Measurements from ENCODE around the gene MLC1. TPM values are rescaled to one million over a fixed set of nuclear protein-coding genes. Genes with fewer than 3 reads are reported as not detected.

The MLC1 gene
- total RNA-seq, 1 donor from 2014 or later, result not detected

DNA sequence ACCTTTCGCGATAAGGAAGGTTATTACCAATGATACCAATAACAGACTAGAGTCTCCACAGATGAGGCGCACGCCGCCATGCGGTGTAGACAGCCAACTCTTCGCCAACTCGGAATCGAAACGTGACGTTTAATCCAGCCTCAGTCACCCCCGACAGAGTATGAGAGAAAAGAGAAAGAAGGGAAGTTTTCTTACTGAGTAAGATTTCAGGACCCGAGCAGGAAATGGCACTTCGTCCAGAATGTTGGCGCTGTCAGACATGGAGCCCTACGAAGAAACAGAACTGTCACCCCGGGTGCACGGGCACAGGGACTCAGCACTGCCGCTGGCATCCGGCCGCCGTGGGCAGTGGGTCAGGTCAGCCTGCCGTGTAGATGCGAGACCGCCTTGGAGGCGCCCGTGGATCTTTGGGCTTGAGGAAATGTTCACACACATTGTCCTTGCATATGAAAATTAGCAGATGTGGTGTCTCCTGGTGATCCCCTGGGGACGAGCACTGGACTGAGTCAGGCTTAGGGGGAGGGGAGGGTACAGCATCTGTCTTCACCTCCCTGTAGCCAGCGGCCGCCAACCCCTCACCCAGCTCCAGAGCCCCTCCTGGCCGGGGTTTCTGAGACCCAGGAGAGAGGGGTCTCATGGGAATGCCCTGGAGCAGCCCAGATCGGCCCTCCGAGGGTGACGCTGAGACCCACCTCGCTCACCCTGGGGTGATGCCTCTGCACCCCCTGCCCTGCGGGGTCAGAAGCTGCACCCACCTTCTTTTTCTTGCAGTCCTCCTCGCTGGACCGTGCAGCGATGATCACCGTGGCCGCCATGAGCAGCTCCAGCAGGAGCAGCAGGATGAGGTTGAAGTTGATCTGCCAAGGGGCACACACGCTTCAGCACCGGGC lies 8.3 kb downstream of the MLC1 start:
- no peak for DNase-seq (ENCODE audit: low read depth)

DNA sequence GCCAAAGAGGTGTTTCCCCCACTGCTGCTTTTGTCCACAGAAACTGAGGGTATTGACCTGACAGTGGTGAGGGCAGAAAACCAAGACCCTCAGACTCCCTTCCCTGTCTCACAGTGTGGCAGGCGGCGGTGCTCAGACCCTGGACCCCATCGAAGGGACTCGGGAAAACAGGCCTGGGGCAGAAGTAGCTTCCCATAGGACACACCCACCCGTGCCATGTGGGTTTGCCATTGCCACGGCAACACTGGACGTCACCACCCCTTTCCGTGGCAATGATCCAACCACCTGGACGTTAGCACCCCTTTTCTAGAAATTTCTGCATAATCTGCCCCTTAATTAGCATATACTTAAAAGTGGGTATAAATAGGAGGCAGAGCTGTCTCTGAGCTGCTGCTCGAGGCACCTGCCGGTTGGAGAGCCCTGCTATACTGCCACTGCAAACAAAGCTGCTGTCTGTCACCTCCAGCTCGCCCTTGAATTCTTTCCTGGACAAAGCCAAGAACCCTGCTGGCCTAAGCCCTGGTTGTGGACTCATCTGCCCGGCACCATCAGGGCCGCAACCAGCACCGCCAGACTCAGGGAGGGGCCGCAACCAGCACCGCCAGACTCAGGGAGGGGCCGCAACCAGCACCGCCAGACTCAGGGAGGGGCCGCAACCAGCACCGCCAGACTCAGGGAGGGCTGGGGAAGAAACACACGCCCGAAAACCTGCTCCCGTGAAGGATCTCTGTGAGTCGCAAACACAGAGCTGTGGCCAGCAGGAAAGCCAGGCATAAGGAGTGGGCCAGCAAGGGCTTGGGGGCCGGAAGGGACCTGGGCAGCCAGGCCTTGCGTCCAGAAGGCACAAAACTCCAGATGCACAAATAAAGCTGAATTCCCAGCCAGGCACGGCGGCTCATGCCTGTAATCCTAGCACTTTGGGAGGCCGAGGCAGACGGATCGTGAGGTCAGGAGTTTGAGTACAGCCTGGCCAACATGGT lies 10.4 kb downstream of the MLC1 start:
- DNase-seq (ENCODE audit: low read depth), result no peak

DNA sequence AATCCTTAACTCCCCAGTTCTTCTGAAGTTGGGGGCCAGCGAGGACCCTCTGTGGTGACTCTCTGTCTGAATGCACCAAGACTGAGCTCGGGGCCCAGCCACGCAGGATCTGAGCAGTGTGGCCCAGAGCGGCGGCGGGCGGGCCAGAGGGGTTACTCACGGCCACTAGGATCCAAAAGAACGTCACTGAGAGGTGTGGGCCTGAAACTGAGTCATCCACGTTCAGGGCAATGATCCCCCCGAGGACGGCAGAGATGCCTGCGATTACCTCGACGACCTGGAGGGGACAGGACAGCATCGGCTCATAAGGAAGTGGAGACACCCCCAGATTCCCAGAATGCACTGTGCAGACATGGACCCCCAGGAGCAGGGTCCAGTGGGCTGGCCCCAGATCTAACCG lies 11.2 kb downstream of the MLC1 start:
- DNase-seq (ENCODE audit: low read depth), result no peak

DNA sequence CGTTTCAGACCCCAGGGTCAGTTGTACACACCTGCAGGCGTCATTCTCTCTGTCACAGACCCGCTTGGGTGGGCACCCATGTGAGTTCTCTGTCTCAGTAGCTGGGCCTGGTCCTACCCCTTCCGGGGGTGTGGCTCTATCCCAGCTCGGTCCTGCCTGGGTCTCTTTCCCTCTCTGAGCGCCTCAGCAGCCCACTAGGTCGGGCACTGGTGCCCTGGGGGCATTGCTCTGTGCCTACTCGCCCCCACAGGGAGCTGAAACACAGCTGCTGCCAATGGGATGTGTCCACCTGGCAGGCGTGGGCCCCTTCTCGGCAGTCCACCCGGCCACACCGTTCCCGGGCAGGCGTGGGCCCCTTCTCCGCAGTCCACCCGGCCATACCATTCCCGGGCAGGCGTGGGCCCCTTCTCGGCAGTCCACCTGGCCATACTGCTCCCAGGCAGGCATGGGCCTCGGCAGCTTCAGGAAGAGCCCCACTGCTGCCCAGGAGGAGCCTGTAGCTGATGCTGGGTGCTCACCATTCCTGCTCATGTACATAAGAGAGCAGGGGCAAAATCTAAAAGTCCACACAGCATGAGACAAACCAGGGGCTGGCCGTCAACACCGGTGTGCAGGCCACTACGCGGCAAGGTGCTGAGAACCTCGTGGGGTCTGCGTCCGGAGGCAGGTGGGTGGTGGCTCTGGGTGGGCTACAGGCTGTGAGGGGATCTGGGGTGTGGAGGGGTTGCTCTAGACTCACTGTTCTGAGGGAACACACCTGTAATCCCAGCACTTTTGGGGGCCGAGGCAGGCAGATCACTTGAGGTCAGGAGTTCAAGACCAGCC lies 12.3 kb downstream of the MLC1 start:
- no peak for DNase-seq (ENCODE audit: low read depth)

DNA sequence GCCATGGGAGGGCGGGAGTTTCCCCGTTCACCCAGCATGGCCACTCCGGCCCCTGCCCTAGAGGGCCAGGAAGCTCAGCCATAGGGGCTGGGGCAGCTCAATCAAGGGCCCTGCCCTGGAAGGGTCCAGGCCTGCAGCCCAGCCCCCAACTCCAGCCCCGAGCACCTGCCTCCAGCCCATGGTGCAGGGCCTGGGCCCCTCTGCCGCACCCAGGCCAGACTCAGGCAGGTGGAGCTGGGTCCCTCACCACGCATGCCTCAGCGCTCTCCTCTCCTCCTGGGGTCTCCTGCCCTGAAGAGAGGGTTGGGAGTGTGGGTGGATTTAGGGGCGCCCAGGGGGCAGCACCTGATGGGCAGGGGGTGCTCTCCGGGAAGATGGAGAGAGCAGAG lies 13.1 kb downstream of the MLC1 start:
- DNase-seq (ENCODE audit: low read depth), result no peak

DNA sequence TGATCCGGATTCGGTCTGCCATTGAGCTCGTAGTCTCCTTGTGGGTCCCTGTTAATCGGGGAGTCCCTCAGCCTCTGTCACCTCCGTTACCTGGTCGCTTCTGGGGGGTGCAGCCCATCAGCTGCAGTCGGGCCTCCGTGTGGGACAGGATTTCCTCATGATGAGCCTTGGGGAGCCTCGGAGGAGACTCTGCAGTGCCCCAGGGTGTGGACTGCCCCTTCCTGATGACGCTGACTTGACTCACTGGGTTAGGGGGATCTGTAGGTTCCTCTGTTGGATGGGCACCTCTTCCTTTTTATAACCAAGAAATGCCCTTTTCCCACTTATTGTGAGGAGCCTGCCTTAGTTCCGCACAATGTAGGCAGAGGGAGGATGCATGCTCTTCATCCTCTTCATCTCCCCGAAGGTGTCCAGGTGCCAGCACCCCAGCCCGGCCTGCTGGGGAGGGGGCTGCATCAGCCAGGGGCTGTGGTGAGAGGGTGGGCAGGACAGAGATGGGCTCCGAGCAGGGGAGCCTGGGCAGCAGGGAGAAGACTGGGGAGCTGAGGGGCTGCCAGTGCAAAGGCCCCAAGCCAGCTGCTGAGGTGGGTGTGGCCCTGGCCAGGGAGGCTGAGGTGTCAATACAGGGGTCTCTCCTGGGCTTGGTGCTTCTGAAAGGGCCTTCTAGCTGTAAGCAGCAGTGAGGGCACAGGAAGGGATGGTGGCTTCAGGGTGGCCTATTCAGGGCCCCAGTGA lies 13.6 kb downstream of the MLC1 start:
- DNase-seq (ENCODE audit: low read depth), result no peak

DNA sequence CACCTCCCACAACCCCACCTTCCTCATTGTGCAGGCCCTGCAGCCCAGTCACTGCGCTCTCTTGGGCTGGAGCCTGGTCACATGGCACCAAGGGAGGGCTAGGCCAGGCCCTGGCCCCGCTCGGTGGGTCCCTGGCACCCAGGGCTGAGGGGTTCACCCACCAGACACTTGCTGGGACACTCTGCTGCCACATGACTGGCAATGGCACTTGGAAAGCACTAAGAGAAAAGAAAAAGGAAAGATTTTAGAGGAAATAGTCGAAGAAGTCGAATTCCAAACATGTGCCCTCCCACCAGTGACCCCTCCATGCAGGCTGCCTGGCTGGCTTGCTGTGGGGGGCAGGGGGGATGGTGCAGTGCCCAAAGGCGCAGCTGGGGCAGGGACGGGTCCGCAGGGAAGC lies 14.9 kb downstream of the MLC1 start:
- no peak for DNase-seq (ENCODE audit: low read depth)

DNA sequence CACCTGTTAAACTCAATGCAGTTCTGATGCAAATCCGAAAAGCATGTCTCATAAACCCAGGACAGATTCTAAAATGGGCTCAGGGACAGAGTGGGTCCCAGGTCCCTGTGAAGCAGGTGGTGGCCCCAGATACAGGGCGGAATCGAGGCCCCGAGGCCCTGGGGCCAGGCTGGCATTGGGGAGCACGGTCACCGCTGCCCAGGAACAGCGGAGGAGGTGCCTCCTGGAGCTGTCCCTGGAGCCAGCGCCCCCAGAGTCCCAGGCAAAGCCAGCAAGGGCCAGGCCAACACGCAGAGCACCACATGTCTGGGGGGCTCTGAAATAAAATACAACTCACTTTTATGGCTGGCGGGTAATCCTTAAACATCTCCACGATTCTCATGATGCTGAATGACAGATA lies 17.1 kb downstream of the MLC1 start:
- DNase-seq (ENCODE audit: low read depth), result no peak

DNA sequence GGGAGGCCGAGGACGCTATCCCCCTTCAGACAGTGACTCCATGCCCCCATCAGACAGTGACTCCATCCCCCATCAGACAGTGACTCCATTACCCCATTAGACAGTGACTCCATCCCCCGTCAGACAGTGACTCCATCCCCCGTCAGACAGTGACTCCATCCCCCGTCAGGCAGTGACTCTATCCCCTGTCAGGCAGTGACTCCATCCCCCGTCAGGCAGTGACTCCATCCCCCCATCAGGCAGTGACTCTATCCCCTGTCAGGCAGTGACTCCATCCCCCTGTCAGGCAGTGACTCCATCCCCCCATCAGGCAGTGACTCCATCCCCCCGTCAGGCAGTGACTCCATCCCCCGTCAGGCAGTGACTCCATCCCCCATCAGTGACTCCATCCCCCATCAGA lies 18.0 kb downstream of the MLC1 start:
- DNase-seq (ENCODE audit: low read depth), result no peak

DNA sequence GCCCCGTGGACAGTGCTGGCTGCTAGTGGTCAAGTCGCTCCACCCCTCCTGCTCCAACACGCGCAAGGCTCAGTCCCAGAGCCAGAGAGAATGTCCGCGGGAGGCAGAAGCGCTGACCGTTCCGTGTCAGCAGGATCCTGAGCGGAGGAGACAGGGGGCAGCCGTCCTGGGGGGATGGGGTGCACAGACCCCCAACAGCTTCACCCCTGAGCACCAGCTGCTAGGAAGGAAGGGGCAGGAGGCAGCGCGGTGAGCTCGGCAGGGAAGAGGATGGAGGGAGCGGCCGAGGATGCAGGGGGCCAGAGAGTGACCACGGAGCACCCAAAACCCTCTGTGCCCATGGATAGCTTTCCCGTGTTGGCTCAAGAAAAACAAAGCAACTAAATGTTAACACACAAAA lies 20.8 kb downstream of the MLC1 start:
- DNase-seq (ENCODE audit: low read depth), result no peak

DNA sequence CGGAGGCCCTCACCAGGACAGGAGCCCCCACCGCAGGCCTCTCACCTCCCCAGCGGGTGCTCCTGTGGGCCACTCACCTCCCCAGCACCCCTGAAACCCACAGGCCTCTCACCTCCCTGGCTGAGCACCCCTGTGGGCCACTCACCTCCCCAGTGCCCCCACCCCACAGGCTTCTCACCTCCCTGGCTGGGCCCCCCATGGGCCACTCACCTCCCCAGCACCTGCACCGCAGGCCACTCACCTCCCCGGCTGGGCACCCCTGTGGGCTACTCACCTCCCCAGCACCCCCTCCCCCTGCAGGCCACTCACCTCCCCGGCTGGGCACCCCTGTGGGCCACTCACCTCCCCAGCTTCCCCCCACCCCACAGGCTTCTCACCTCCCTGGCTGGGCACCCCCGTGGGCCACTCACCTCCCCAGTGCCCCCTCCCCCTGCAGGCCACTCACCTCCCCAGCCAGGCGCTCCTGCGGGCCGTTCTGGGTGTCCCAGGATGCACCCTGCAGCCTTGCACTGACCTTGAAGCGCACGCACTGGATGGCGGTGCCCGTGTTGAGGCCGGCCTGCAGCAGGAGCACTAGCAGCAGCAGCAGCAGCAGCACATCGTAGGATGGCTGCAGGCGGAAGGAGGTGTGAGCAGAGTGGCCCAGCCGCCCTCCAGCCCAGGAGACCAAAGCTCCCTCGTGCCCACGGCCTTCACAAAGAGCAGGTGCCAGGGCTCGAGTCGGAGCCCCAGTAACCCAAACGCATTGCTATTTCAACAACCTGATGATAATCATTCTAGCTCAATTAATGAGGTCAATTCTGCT lies 21.4 kb downstream of the MLC1 start:
- DNase-seq (ENCODE audit: low read depth), result no peak

DNA sequence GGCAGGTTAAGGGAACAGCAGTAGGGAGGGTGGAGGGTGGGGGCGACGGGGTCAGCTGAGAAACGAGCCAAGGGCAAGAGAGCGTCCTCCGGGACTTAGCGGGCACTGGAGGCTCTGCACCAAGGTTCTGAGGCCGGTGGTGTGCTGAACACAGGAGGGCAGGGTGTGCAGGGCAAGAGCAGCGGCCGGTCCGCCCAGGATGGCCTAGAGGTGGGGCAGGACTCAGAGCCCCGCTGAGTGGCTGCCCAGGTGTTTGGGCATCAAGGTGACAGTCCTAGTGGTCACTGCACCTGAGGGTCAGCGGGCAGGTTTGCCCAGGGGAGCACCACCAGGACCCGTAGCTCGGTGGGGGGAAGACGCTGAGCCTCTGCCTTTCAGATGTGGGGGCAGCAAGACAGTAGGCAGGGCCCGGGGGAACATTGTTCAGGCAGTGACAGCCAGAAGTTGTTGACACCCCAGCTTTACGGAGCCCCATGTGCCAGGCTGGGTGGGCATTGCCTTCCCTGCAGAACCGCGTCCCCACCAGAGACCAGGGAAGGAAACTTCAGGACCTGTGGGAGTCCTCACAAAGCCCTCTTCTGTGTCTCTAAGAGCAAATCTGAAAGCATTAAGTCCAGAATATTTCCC lies 22.6 kb downstream of the MLC1 start:
- DNase-seq (ENCODE audit: low read depth), result no peak

DNA sequence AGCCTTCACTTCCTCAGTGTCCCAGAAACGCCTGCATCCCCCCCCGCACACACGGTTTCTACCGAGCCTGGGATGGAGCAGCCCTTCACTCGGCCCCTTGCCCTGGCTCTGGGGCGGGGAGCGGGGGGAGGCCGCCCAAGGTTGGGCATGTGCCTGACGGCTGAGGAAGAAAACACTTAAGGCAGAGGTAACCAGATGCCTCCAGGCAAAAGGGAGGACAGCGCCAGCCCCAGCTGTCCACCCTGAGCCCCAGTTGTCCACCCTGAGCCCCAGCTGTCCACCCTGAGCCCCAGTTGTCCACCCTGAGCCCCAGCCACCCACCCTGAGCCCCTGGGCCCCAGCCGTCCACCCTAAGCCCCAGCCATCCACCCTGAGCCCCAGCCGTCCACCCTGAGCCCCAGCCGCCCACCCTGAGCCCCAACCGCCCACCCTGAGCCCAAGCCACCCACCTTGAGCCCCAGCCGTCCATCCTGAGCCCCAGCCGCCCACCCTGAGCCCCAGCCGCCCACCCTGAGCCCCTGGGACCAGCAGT lies 23.3 kb downstream of the MLC1 start:
- no peak for DNase-seq (ENCODE audit: low read depth)

DNA sequence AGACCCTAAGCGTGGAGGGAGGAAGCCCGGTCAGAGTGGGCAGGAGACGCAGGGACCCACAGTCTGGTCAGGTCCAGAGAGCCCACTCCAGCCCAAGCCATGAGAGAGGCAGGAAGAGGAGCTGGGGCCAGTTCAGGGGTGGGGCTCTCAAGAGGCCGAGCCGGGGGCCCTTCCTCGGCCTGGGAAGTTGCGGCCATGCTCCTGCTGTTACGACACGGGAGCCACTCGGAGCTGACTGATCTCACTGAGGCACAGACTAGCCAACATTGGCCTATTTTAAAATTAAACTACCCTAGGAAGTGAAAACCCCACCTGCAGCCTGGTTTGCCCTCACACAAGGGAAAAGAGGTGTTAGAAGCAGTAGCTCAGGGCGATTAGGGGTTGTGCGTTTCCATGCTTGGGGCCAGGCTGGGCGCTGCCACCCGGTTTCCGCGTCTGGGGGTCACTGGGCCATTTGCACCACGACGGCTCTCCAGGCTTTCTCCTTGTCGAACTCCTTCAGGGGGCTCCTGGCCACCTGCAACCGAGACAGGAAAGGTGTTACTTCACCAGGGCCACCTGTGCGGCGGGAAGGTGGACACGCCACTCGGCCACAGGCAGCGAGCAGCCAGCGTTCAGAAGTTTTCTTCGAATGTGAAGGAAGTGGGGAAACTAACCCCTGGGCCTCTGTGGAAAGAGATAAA lies 23.9 kb downstream of the MLC1 start:
- DNase-seq (ENCODE audit: low read depth), result no peak

DNA sequence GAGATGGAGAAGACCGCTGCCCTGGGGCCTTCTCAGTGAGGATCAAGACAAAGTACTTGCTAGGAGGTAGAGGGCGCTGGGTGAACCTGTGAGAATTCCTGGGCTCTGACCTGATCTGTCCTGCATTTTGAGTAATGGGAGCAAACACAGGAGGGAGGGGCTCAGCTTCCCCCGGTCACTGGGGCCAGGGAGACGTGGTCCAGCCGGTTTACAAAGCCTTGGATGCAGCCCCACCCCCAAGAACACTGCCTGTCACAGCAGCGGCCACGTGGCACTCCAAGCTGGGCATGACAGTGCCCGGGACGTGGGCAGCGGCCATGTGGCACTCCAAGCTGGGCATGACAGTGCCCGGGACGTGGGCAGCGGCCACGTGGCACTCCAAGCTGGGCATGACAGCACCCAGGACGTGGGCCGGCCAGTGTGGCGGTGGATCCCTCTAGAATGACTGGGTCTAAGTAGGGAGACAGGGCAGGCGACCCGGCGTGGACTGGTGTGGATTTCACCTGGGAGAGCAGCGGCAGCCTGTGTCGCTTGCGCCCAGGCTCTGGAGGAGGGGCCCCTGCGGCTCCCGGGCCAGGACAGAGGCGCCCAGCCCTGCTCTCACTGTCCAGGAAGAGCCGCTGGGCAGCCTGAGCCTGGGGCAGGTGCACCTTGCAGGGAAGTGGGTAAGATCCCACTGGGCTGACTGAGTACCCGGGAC lies 24.6 kb downstream of the MLC1 start:
- no peak for DNase-seq (ENCODE audit: low read depth)

DNA sequence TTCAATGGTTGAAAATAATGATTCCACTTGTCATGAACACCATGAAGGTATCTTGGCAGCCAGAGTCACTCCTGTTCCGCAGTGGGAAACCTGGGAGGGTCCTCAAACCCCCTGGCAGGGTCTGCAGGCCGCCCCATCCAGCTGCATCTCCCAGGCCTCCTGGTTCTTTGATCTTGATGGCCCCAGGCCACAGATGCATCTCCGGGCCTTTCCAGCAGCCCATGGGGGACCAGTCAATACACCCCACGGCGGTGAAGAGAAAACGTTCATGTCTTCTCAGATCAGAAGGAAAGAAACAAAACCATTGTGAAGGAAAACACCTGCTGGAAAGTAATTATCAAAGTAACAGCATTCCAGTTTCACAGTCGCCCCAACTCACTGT lies 25.4 kb downstream of the MLC1 start:
- DNase-seq (ENCODE audit: low read depth), result no peak

DNA sequence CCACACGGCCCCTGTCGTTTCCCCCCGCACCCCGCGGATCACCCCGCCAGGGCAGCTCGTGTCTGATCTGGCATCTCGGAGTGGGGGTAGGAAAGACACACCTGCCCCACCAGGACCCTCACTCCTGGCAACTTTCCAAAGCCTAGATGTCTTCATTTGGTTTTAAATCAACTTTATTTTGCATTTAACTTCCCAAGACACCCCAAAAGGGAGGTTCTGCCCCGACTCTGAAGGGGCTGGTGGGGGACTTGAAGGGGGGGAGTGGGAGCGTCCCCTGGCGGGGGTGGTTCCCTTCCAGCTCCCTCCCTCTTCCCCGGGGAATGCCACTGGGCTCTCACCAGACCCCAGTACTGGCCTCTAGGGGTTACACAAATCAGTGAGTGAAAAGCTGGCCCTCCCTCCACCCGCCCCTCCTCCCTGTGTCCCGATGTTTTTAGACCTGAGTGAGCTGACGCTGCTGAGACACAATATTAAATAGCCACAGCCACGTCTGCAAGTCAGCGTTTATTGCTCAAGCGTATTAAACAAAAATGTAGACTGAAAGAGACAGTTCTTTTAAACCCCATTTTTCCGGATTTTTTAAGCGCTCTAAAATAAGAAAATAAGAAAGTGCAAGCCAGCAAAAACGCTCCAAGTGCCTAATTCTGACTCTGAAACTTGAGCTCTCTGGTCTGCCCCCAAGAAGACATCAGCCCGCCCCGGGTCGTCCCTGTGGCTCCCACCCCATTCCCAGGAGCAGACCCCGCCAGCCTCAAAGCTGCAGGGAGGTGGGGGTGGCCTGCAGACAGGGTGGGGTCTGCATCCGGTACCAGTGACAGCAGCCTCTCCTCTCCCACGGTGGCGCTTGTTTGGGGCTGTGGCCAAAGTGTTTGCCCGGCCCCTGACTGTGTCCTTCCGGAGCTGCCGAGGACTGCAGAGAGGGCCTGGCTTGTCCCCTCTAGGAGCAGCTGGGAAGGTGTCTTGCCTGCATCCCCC lies 26.0 kb downstream of the MLC1 start:
- DNase-seq (ENCODE audit: low read depth), result peak; percentile 0
